GM18517 (cell line): ENCODE data around the gene PDE9A.

Experiments
- ATAC-seq: cut with Tn5 transposase; IDR thresholded peaks from one replicate; pipeline ENCODE4 v1.9.1; 2021; ENCODE audit warnings: mild to moderate bottlenecking, moderate library complexity; ENCODE audit not compliant: unreplicated experiment

The PDE9A gene

DNA sequence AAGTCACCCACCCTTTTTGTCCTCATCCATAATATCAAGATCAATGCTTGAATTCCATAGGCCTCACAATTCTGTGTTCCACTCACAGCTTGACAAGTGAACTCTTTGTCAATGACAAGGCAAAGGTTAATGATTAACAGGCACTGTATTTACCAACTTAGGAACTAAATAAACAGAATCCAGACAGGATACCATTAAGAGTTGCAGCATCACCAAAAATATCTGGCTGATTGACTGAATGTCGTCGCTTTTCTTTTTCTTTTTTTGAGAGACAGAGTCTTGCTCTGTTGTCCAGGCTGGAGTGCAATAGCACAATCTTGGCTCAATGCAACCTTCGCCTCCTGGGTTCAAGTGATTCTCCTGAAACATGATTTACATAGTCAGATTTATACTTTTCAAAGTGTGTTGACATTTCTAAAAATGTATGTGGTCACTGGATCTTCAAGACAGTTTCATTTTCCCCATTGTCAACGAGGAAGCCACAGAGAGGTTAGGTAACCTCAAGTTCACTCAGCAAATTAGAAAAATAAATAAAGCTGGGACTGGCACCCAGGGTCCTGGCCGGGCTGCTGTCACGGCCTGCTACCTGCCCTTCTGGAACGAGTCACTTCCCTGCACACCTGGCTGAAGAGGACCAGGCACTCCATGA is 81.0 kb downstream of the PDE9A start:
- no peak for ATAC-seq

- no peak for ATAC-seq
Measured at GRCh38 chr21:42735061-42735460, 81.6 kb downstream of the PDE9A start.

DNA sequence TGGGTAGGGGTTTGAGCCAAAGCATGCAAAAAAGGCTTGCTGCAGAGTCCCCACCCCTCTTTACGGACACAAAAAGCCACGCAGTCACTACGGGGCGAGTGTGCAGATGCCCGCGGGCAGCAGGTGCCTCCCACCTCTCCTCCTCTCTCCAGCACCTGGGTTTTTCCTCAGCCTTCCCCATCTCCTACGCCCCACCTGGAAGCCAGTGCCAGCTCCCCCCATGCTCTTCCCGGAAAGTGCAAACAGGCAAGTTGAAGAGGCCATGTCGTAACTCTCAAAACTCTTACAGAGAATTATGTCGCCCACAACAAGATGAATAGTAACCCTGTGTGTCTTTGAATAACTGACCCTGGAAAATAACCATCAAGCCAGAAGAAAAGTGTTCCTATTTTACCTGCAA is 82.5 kb downstream of the PDE9A start:
- ATAC-seq, result no peak

- no peak for ATAC-seq
Measured at GRCh38 chr21:42736646-42737350, 83.4 kb downstream of the PDE9A start.

DNA sequence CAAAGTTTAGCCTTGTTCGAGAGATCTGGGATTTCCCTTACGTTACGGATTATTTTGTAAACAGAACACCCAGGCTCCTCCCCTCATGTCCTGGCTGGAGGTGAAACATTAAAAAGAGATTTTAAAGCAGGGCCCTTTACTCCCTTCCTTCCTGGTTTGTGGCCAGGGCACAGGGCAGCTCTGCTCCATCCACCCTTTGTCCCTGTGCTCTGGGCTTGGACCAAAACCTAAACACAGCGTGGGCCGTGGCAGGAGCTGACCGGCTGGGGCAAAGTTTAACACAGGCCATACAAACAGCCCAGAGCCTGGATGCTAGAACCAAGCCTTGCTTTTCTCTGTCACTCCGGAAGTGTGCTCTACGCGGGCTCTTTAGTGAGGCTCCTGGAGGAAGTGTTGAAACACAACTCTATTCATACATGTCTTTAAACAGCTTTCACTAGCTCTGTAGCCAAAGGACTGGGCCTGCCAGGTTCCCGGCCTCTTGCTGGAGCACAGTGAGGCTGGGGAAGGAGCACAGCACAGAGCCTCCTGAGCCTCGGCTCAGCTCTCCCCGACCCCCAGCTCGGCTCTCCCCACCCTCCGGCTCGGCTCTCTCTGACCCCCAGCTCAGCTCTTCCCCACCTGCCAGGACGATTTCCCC is 84.7 kb downstream of the PDE9A start:
- no peak for ATAC-seq

GRCh38 chr21:42739061-42739931 is 85.9 kb downstream of the PDE9A start:
- no peak for ATAC-seq

DNA sequence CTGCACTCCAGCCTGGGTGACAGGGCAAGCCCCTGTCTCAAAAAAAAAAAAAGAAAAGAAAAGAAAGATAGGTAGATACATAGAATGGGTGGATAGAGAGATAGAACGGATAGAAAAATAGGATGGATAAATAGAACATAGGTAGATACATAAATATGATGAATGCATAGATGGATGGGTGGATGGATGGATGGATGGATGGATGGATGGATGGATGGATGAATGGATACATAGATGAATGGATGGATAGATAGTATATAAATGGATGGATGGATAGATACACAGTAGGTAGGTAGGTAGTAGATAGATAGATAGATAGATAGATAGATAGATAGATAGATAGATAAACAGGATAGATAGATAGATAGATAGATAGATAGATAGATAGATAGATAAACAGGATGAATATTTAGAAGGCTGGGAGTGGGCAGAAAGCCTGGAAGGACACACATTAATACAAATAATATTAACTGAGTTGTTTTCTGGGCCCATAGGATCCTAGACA is 87.0 kb downstream of the PDE9A start:
- ATAC-seq, result no peak

GRCh38 chr21:42741066-42741465 is 87.6 kb downstream of the PDE9A start:
- no peak for ATAC-seq

- ATAC-seq, result no peak
Measured at GRCh38 chr21:42744520-42745445, 91.4 kb downstream of the PDE9A start.

- no peak for ATAC-seq
Measured at GRCh38 chr21:42745511-42746239, 92.3 kb downstream of the PDE9A start.

GRCh38 chr21:42746240-42746592 is 92.8 kb downstream of the PDE9A start:
- no peak for ATAC-seq

- no peak for ATAC-seq
Measured at GRCh38 chr21:42746593-42747275, 93.3 kb downstream of the PDE9A start.

GRCh38 chr21:42747276-42747701 is 93.9 kb downstream of the PDE9A start:
- no peak for ATAC-seq

DNA sequence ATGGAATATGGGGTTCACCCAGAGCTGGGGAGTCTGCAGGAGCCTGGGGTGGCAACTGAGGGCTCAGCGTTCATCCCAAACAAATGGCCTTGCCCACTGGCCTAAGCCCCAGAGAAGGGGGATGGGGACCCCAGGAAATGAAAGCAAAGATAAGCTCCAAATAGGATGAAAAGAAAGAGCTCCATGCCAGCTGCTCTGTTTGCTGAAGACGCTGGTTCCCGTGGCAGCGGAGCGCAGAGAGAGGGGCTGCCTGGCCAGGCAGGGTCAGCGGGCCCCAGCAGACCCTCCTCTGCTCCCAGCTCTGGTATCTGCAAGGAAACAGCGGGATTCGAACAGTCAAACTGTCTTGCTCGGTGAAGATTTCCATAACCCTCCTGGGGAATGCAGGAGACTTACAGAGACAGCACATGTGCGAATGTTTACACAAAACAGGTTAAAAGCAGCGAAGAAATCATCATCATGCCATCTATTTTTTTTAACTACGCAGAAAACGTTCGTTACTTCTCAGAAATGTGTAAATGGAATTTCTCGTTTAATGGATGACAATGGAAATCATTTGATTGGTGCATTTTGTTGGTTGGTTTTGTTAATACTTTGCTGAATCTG is 94.4 kb downstream of the PDE9A start:
- no peak for ATAC-seq

GRCh38 chr21:42748620-42749176 is 95.3 kb downstream of the PDE9A start:
- no peak for ATAC-seq

- ATAC-seq, result no peak
Measured at GRCh38 chr21:42750737-42751530, 97.5 kb downstream of the PDE9A start.

GRCh38 chr21:42751866-42752265 is 98.4 kb downstream of the PDE9A start:
- no peak for ATAC-seq
